PC-9 (cell line): ENCODE results near the gene KRIT1. TPM values are rescaled to one million over a fixed set of nuclear protein-coding genes. Genes with fewer than 3 reads are reported as not detected.

Experiments
- Bru-seq: library from RNA; stranded (reverse); fragments of 400-500 nt; gene quantifications from one replicate; lab custom pipeline; 2021; lab: Mats Ljungman, UMichigan
- BruChase-seq, 2 experiments: library from RNA; stranded (reverse); fragments of 400-500 nt; gene quantifications; one replicate each; lab custom pipeline; 2021; lab: Mats Ljungman, UMichigan
- BruUV-seq: library from RNA; stranded (reverse); fragments of 400-500 nt; replicated peaks from 2 replicates; lab custom pipeline; 2021; lab: Mats Ljungman, UMichigan
- CTCF ChIA-PET: fragments of 300-600 bp; sonication (Branson Sonifier 250); formaldehyde crosslinking; loops from one replicate; lab custom pipeline; 2022; ENCODE audit warnings: antibody characterized with exemption; lab: Charles Lee
- POLR2A ChIA-PET: fragments of 300-600 bp; sonication (Branson Sonifier 250); formaldehyde crosslinking; loops from one replicate; lab custom pipeline; 2022; ENCODE audit warnings: antibody characterized with exemption; ENCODE audit not compliant: unreplicated experiment; lab: Charles Lee
- DNase-seq, 2 experiments: peaks; one replicate each; pipeline versions ENCODE4 v3.0.0 to v3.0.0-alpha.2; 2015 to 2022; ENCODE audit warnings: mixed read lengths in 1 of 2
- H2AFZ ChIP-seq: fragments of 200-600 bp; sonication (generic); 2 replicates; pipeline ENCODE4 v1.8.1; 2017; ENCODE audit warnings: antibody characterized with exemption
- H3F3A ChIP-seq: fragments of 200-600 bp; sonication (generic); 2 replicates; pipeline ENCODE4 v1.8.1; 2017; ENCODE audit warnings: antibody characterized with exemption, mild to moderate bottlenecking, low read depth; ENCODE audit not compliant: insufficient read depth
- H3K27ac ChIP-seq: fragments of 200-600 bp; sonication (generic); 2 replicates; pipeline ENCODE4 v1.6.1; 2016; ENCODE audit warnings: mixed run types
- H3K27me3 ChIP-seq: fragments of 200-600 bp; sonication (generic); 2 replicates; pipeline ENCODE4 v1.6.1; 2016; ENCODE audit warnings: low read depth, mixed run types; ENCODE audit not compliant: insufficient read depth
- H3K36me3 ChIP-seq: fragments of 200-600 bp; sonication (generic); 2 replicates; pipeline ENCODE4 v1.6.1; 2016; ENCODE audit warnings: low read depth, mixed run types
- H3K4me1 ChIP-seq: fragments of 200-600 bp; sonication (generic); replicated peaks from 2 replicates; pipeline ENCODE4 v1.6.1; 2016; ENCODE audit warnings: mixed run types; ENCODE audit not compliant: insufficient read depth
- H3K4me2 ChIP-seq: fragments of 200-600 bp; sonication (generic); 2 replicates; pipeline ENCODE4 v1.6.1; 2017; ENCODE audit warnings: mixed run types
- H3K4me3 ChIP-seq: fragments of 200-600 bp; sonication (generic); 2 replicates; pipeline ENCODE4 v1.6.1; 2016; ENCODE audit warnings: mixed run types
- H3K79me2 ChIP-seq: fragments of 200-600 bp; sonication (generic); 2 replicates; pipeline ENCODE4 v1.6.1; 2017; ENCODE audit warnings: low read depth, mixed run types
- H3K9me2 ChIP-seq: fragments of 200-600 bp; sonication (generic); 2 replicates; pipeline ENCODE4 v1.8.1; 2017; ENCODE audit warnings: mild to moderate bottlenecking; ENCODE audit not compliant: insufficient read depth
- H3K9me3 ChIP-seq: fragments of 200-600 bp; sonication (generic); 2 replicates; pipeline ENCODE4 v1.8.1; 2016; ENCODE audit warnings: low read depth; ENCODE audit not compliant: insufficient read depth
- H4K20me1 ChIP-seq: fragments of 200-600 bp; sonication (generic); 2 replicates; pipeline ENCODE4 v1.8.1; 2017; ENCODE audit not compliant: insufficient read depth
- CTCF ChIP-seq: fragments of 200-600 bp; sonication (generic); conservative IDR thresholded peaks from 2 replicates; pipeline ENCODE4 v1.6.1; 2017; ENCODE audit warnings: mixed run types, antibody characterized with exemption, mild to moderate bottlenecking, moderate library complexity
- EZH2 ChIP-seq: fragments of 200-600 bp; sonication (generic); IDR thresholded peaks from 2 replicates; pipeline ENCODE4 v1.8.0; 2017; ENCODE audit warnings: antibody characterized with exemption, low read depth
- intact Hi-C: fragments of 100-400 bp; cut with micrococcal nuclease; formaldehyde crosslinking; loops from one replicate; pipeline ENCODE4 v1.10.0; 2022; ENCODE audit not compliant: unreplicated experiment
- long read RNA-seq: library from polyadenylated mRNA; stranded (forward); transcript quantifications from one replicate; pipeline ENCODE4 v2.0.0, GENCODE V29; 2022
- total RNA-seq: library from RNA; stranded (reverse); gene quantifications from 2 replicates; pipeline ENCODE4 v1.2.3, GENCODE V29; 2021

KRIT1 gene
- total RNA-seq (46.6 and 52.6 TPM in 2 replicates), Bru-seq, nascent RNA (percentile 91 among the genes with signal in this experiment), BruChase-seq, experiment 1, labeled RNA remaining after a 2-hour chase (percentile 96 among the genes with signal in this experiment), BruChase-seq, experiment 2, labeled RNA remaining after a 6-hour chase (percentile 97 among the genes with signal in this experiment)
- long read RNA-seq, partial matches to known transcripts: 3 of 30 reads
- long read RNA-seq, other reads (novel, unspliced or antisense): 25 of 30 reads

- intact Hi-C loops: loop anchor here (1.0 to 10.0 kb wide), 3 partner anchors 15 to 179 kb away; no protein-coding TSS in a partner anchor
- H3K9me3 ChIP-seq: no peaks in the 10 kb centered on the region
- peaks cover 5% of the 10 kb centered on the region; the same call in 1 of the 2 replicates for H4K20me1 ChIP-seq
- H3K4me2 ChIP-seq: peak within 1 kb of the TSS; percentile 83
- BruUV-seq: no TSS peak
- peaks cover 72% of the 10 kb centered on the region for H3K79me2 ChIP-seq
- peaks cover 31% of the 10 kb centered on the region for H3K4me1 ChIP-seq
- peak within 1 kb of the TSS; percentile 84 for H3K4me3 ChIP-seq
- CTCF ChIA-PET: interaction anchor here (0.6 to 0.7 kb wide), 2 partner anchors 180 to 1199 kb away, joined by 3 to 4 read pairs; no protein-coding TSS in a partner anchor
- no peaks in the 10 kb centered on the region for H3K9me2 ChIP-seq
- peak within 1 kb of the TSS; percentile 84 for H2AFZ ChIP-seq
- DNase-seq: peak; percentile 76 to 90
- peak within 1 kb of the TSS; percentile 83 for H3K27ac ChIP-seq
- peaks cover 5% of the 10 kb centered on the region; the same call in 1 of the 2 replicates for H3F3A ChIP-seq
- H3K36me3 ChIP-seq: peaks cover 16% of the 10 kb centered on the region
- POLR2A ChIA-PET: interaction anchor here (0.5 to 1.1 kb wide), 10 partner anchors 9 to 1910 kb away, joined by 3 to 7 read pairs (median 4); partner anchors contain the start of gene FAM133B
- TF ChIP-seq EZH2: no peak
- TF ChIP-seq CTCF: no peak
- H3K27me3 ChIP-seq: no peaks in the 10 kb centered on the region
These were observed at the start of gene KRIT1, which contains the start of gene ANKIB1 for GRCh38 chr7:92245487-92246359. KRIT1 (minus strand) TSS chr7:92245914; CDS start chr7:92242135, 3,779 bp downstream. ANKIB1 (plus strand) TSS chr7:92245974; CDS start chr7:92294979, 49,005 bp downstream.

DNA sequence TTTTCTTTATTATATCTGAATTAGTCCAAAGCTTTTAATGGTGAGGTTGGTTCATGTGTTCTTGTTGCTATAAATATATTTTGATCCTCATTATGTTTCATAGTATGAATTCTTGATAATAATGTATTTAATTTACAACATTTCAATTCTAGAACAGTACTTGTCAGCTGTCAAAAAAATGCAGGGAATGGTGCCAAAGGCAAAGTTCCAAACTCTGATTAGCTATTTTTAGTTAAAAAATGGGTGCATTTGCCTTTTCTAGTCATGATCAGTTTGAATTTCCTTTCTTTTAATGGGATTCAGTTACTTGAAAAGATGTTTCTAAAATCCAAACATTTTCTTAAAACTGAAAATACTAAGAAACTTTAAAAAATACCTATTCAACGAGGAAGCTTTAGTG lies 49.7 kb upstream of the KRIT1 start:
- H2AFZ ChIP-seq: no peak overlapping the region
- POLR2A ChIA-PET: no interaction called here
- TF ChIP-seq CTCF (no peak), EZH2 (no peak)
- H3K4me1 ChIP-seq: no peaks in the 10 kb centered on the region
- H3K4me2 ChIP-seq: no peak overlapping the region
- no peaks in the 10 kb centered on the region; the same call in 1 of the 2 replicates for H4K20me1 ChIP-seq
- peaks cover 13% of the 10 kb centered on the region for H3K79me2 ChIP-seq
- peaks cover 10% of the 10 kb centered on the region; the same call in 1 of the 2 replicates for H3K36me3 ChIP-seq
- no peak overlapping the region for H3K4me3 ChIP-seq
- H3K9me2 ChIP-seq: no peaks in the 10 kb centered on the region
- DNase-seq: no peak
- no peaks in the 10 kb centered on the region for H3F3A ChIP-seq
- intact Hi-C loops: no loop called here
- H3K27me3 ChIP-seq: no peaks in the 10 kb centered on the region
- BruUV-seq: no TSS peak
- H3K9me3 ChIP-seq: no peaks in the 10 kb centered on the region
- CTCF ChIA-PET: no interaction called here
- no peak overlapping the region for H3K27ac ChIP-seq
